ENCODE data around the gene LRCH4.

DNA sequence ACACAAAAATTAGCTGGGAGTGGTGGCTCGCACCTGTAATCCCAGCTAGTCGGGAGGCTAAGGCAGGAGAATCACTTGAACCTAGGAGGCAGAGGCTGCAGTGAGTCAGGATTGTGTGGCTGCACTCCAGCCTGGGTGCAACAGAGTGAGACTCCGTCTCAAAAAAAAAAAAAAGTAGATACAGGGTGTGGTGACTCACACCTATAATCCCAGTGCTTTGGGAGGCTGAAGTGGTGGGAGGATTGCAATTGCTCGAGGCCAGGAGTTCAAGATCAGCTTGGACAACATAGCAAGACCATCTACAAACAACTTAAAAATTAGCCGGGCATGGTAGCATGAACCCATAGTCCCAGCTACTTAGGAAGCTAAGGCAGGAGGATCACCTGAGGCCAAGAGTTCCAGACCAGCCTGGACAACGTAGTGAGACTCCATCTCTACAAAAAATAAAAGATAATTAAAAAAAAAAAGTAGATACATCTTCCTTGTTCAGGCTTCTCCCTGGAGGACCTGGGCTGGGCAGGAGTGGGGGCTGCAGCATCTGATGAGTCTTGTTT, 28.5 kb upstream of the LRCH4 start:
- no peak for TF ChIP-seq CTCF (IDR thresholded peaks at IDR 0.05; ENCODE audit: low read depth, low read length)
- no peak for TF ChIP-seq POLR2A (IDR thresholded peaks at IDR 0.05; ENCODE audit: extremely low read depth, insufficient read length)
- TF ChIP-seq, protein P1, sequence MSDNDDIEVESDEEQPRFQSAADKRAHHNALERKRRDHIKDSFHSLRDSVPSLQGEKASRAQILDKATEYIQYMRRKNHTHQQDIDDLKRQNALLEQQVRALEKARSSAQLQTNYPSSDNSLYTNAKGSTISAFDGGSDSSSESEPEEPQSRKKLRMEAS (IDR thresholded peaks at IDR 0.05; ENCODE audit: low read depth, low read length) = no peak
